Coronary artery (tissue), 2 donors: ENCODE results near the gene STARD5.

ENCODE experiments used
- DNase-seq: peaks from one replicate; pipeline ENCODE4 v3.0.0-alpha.2; 2017; ENCODE audit warnings: low spot score
- H3K27ac ChIP-seq, 2 donors: fragments of 200-600 bp; sonication (generic); one replicate each; pipeline ENCODE4 v1.5.1; 2016 to 2019
- H3K4me3 ChIP-seq: fragments of 200-600 bp; sonication (generic); 2 replicates; pipeline ENCODE4 v1.5.1; 2016; ENCODE audit warnings: mild to moderate bottlenecking, moderate library complexity
- TF ChIP-seq, protein P1 (sequence below): fragments of 200-600 bp; sonication (generic); IDR thresholded peaks from one replicate; pipeline ENCODE4 v1.5.1; 2019; ENCODE audit warnings: antibody characterized with exemption

Gene STARD5

DNA sequence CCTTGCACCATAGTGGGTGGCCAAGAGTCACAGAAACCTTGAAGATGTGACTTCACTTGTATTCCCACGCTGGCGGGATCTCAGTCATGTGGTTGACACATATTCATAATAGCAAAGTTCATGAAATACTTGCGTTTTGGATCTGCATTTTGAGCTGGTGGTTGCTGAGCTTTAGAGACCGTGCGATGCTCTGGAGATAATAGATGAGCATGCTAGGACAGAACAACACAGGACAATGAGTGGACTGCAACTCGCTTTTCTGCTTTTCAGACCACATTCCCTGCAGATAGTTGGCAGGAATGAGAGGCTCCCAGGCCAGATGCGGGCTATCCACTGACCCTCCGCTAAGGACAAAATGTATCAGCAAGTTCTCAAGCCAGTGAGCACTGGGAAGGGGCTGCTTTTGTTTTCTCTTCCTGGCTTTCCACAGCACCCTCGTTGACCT, 13.8 kb upstream of the STARD5 start:
- DNase-seq: peak; percentile 29
- Histone ChIP-seq H3K4me3 (no peak overlapping the region), H3K27ac (peak overlapping the region; percentile 21 to 68)
- TF ChIP-seq, protein P1, sequence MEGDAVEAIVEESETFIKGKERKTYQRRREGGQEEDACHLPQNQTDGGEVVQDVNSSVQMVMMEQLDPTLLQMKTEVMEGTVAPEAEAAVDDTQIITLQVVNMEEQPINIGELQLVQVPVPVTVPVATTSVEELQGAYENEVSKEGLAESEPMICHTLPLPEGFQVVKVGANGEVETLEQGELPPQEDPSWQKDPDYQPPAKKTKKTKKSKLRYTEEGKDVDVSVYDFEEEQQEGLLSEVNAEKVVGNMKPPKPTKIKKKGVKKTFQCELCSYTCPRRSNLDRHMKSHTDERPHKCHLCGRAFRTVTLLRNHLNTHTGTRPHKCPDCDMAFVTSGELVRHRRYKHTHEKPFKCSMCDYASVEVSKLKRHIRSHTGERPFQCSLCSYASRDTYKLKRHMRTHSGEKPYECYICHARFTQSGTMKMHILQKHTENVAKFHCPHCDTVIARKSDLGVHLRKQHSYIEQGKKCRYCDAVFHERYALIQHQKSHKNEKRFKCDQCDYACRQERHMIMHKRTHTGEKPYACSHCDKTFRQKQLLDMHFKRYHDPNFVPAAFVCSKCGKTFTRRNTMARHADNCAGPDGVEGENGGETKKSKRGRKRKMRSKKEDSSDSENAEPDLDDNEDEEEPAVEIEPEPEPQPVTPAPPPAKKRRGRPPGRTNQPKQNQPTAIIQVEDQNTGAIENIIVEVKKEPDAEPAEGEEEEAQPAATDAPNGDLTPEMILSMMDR: no peak

DNA sequence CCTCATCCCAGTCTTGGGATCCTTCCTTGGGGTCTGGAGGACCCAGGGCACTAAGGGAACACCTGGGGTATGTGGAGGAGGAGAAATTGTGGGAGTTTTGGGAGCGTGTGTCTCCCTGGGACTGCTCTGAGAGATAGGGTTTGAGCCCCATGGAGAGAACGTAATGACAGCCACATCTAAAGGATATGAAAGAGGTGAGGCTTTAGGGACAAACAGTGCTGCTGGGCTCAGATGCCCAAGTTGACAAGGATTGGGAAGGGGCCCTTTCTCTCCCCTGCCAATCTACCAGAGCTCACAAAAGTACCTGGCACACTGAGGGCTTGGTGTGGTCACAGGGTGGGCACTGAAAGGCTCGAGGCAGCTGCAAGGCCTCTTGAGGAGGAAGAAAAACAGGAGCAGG, 13.3 kb upstream of the STARD5 start:
- TF ChIP-seq, protein P1: no peak
- DNase-seq: peak; percentile 52
- peak overlapping the region in 1 of 2 donors; percentile 68 for H3K27ac ChIP-seq
- no peak overlapping the region for H3K4me3 ChIP-seq

DNA sequence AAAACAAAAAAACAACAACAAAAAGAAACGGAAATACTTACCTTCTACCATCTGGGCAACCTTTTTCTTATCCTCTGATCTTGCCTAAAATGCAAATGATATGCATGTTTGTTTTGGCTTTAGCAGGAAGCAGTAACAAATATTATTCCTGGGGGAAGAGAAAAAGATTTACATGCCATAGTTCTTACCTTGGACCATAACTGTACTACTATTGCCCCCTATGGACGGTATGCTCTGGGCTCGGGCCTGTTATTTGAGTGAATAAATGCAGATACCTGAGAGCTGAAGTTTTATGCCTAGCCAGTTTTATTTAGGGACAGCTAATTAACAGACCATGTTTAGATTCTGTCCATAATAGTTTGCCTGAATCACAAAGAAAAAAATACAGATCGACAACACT, 12.6 kb upstream of the STARD5 start:
- Histone ChIP-seq H3K27ac (no peak overlapping the region), H3K4me3 (no peak overlapping the region)
- TF ChIP-seq, protein P1: no peak
- peak; percentile 28 for DNase-seq

DNA sequence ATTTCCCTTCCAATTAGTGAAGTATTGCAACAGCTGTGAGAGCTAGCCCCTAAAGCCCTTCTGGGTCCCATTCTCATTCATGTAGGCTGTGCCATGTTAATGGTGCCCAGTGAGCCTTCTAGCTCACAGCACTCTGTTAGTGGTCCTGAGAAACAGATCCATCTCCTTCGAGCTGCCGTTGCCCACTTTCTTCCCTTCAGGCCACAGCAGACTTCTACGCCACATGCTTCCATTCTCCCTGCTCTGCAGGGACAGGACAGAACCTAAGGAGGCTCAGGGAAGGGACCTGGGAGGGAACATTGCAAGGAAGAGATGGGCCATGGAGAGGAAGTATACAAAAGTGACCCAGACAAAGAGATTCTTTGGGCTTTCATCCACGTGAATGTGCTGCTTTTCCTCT, 11.7 kb upstream of the STARD5 start:
- H3K27ac ChIP-seq: no peak overlapping the region
- peak; percentile 55 for DNase-seq
- H3K4me3 ChIP-seq: no peak overlapping the region
- TF ChIP-seq, protein P1: no peak

DNA sequence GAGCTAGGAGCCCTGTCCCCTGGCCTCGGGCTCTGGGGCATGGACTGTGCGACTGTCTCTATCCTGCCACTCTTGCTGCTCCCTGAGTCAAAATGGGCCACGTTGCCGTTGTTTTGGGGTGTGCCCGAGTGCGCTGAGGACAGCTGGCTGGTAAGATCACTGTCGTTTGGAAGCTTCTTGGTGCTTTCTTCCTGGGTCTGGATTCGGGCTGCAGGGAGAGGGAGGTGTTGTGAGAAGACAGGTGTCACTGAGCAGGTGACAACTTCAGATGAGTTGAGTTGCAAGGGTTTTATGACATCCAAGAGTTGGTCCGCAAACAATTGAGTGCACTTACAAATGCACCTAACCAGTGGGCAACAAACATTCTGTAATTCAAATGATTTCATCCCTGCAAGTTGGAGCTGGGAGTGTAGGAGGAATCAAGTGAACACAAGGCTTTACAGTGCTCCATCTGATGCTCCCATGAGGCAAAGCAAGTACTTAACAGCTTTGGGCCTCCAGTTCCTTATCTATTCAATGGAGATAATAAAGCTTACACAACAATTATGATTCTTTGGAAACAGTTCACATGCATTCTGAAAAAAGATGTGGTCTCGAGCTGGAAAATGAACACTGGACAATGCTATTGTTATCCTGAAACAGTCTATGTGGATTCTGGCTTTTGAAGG, 11.0 kb upstream of the STARD5 start:
- H3K27ac ChIP-seq: no peak overlapping the region
- TF ChIP-seq, protein P1: no peak
- peak; percentile 57 for DNase-seq

DNA sequence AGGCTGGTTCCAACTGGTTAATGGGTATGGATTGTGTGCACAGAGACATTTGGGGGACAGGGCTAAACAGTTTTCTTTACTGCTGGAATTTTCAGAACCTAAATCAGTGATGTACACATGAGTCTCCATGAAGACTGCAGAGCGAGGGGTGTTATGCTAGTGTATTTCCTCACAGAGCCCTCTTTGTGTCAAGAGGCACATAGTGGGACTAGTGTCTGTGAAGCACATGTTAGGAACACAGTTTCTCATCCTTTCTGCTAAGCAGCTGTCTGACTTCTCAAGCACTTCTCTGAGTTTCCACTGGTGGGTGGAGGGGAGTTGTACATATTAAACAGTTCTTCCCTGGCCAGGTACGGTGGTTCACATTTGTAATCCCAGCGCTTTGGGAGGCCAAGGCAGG, 9.4 kb upstream of the STARD5 start:
- no peak overlapping the region for H3K4me3 ChIP-seq
- peak; percentile 36 for DNase-seq
- H3K27ac ChIP-seq: no peak overlapping the region
- TF ChIP-seq, protein P1: no peak

More for the DNA sequence above, 11.0 kb upstream of the STARD5 start:
- H3K4me3 ChIP-seq: no peak overlapping the region

DNA sequence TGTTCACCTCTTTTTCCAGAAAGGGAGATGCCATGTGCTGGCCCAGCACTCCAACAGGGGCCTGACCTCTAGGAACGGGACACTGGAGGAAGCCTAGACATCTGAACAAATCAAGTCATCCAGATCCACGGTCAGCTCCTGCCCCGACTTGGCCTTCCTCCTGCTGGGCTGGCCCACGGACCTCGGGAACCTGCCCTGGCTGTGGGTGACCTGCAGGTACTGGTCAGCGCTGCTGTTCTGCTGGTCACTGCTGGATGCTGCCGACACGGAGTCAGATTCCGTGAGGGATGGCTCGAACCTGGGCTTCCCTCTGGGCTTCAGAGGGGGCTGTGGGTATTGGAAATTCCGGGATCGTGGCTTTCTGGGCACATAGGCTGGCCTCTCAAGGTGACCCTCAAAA, 8.4 kb upstream of the STARD5 start:
- TF ChIP-seq, protein P1: no peak
- no peak overlapping the region for H3K4me3 ChIP-seq
- no peak overlapping the region for H3K27ac ChIP-seq
- DNase-seq: peak; percentile 62
